Measurements from ENCODE around the gene C14orf180. TPM values are rescaled to one million over a fixed set of nuclear protein-coding genes. Genes with fewer than 3 reads are reported as not detected.

C14orf180 gene
- total RNA-seq, 1 experiment from 2014 or later = not detected

GRCh38 chr14:104574978-104575583, 4.5 kb upstream of the C14orf180 start (continued):
- TF ChIP-seq CBFB (CRISPR knock-in tag; IDR thresholded peaks at IDR 0.05; ENCODE audit: low read depth) (no peak), TP53 (CRISPR knock-in tag; IDR thresholded peaks at IDR 0.05) (no peak), ZNF138 (CRISPR knock-in tag; conservative IDR thresholded peaks at IDR 0.05) (no peak), MYBL2 (CRISPR knock-in tag; IDR thresholded peaks at IDR 0.05) (no peak)
- TF ChIP-seq, protein P1, sequence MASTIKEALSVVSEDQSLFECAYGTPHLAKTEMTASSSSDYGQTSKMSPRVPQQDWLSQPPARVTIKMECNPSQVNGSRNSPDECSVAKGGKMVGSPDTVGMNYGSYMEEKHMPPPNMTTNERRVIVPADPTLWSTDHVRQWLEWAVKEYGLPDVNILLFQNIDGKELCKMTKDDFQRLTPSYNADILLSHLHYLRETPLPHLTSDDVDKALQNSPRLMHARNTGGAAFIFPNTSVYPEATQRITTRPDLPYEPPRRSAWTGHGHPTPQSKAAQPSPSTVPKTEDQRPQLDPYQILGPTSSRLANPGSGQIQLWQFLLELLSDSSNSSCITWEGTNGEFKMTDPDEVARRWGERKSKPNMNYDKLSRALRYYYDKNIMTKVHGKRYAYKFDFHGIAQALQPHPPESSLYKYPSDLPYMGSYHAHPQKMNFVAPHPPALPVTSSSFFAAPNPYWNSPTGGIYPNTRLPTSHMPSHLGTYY (CRISPR knock-in tag; IDR thresholded peaks at IDR 0.05) = no peak

GRCh38 chr14:104576232-104576969, 3.2 kb upstream of the C14orf180 start:
- no peaks in the 10 kb centered on the region for H3K36me3 Mint-ChIP-seq
- H3K9me3 Mint-ChIP-seq = no peaks in the 10 kb centered on the region
- no peak overlapping the region for H3K4me3 Mint-ChIP-seq
- no peaks in the 10 kb centered on the region for H3K4me1 Mint-ChIP-seq
- CTCF ChIA-PET = interaction anchor here (0.8 to 2.3 kb wide), 4 partner anchors 12 to 425 kb away, joined by 3 to 20 read pairs (median 5); partner anchors contain the start of gene TMEM179
- H3K27me3 Mint-ChIP-seq (ENCODE audit: low read depth) = no peaks in the 10 kb centered on the region
- H3K27ac Mint-ChIP-seq = no peak overlapping the region
- DNase-seq (ENCODE audit: low spot score) (no peak), ATAC-seq (no peak)
- POLR2A ChIA-PET = no interaction called here
- TF ChIP-seq IRF1 (CRISPR knock-in tag; IDR thresholded peaks at IDR 0.05) (0 out of 2 replicates have a peak, but pooled peaks have one; percentile 25), ZNF671 (CRISPR knock-in tag; IDR thresholded peaks at IDR 0.05) (no peak)

DNA sequence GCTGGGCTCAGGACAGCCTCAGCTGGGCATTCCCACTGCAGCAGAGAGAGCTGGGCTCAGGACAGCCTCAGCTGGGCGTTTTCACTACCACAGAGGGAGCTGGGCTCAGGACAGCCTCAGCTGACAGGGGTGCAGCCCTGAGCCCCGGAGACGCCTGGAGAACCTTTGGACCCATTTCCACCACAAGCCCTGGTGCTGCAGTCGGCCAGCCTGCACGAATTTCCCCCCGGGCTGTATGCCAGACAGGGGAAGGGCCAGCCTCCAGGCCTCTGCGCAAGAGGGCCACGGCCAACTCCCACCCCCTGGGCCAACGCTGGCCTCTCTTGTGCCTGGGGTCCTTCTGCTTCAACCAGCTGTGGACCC, 2.6 kb upstream of the C14orf180 start:
- no peaks in the 10 kb centered on the region for H3K4me1 Mint-ChIP-seq
- no peak for DNase-seq (ENCODE audit: low spot score)
- no peaks in the 10 kb centered on the region for H3K27me3 Mint-ChIP-seq (ENCODE audit: low read depth)
- H3K4me3 Mint-ChIP-seq = no peak overlapping the region
- H3K27ac Mint-ChIP-seq = no peak overlapping the region
- ChIA-PET CTCF (interaction anchor here (0.8 to 2.3 kb wide), 4 partner anchors 13 to 425 kb away, joined by 3 to 20 read pairs (median 5); partner anchors contain the start of gene TMEM179), POLR2A (no interaction called here)
- H3K36me3 Mint-ChIP-seq = no peaks in the 10 kb centered on the region
- no peak for TF ChIP-seq JUN (CRISPR knock-in tag; IDR thresholded peaks at IDR 0.05)
- TF ChIP-seq IRF1 (CRISPR knock-in tag; IDR thresholded peaks at IDR 0.05) = peak; percentile 0; the same call in 1 of the 2 replicates
- H3K9me3 Mint-ChIP-seq = no peaks in the 10 kb centered on the region
- ATAC-seq = no peak

- no peak overlapping the region for H3K27ac Mint-ChIP-seq
- H3K4me3 Mint-ChIP-seq = no peak overlapping the region
- no peaks in the 10 kb centered on the region for H3K4me1 Mint-ChIP-seq
- no peak for DNase-seq (ENCODE audit: low spot score)
- no peaks in the 10 kb centered on the region for H3K36me3 Mint-ChIP-seq
- H3K27me3 Mint-ChIP-seq (ENCODE audit: low read depth) = no peaks in the 10 kb centered on the region
- ChIA-PET CTCF (interaction anchor here (0.9 to 2.3 kb wide), 3 partner anchors 13 to 235 kb away, joined by 3 to 20 read pairs (median 5); partner anchors contain the start of gene TMEM179), POLR2A (no interaction called here)
- H3K9me3 Mint-ChIP-seq = no peaks in the 10 kb centered on the region
- ATAC-seq = no peak
- no peak for TF ChIP-seq E2F1 (CRISPR knock-in tag; IDR thresholded peaks at IDR 0.05)
- no peak for TF ChIP-seq PREB (CRISPR knock-in tag; IDR thresholded peaks at IDR 0.05; ENCODE audit: borderline replicate concordance)
- no peak for TF ChIP-seq MLX (CRISPR knock-in tag; IDR thresholded peaks at IDR 0.05)
- TF ChIP-seq, protein P1 (CRISPR knock-in tag; IDR thresholded peaks at IDR 0.05) = no peak
- TF ChIP-seq SMAD3 (CRISPR knock-in tag; IDR thresholded peaks at IDR 0.05; ENCODE audit: borderline replicate concordance) = no peak
- TF ChIP-seq CREB1 (CRISPR knock-in tag; IDR thresholded peaks at IDR 0.05) = no peak
- no peak for TF ChIP-seq HMGA2 (CRISPR knock-in tag; IDR thresholded peaks at IDR 0.05)
- TF ChIP-seq ELF4 (CRISPR knock-in tag; IDR thresholded peaks at IDR 0.05; ENCODE audit: low read depth) = no peak
- no peak for TF ChIP-seq ESRRA (CRISPR knock-in tag; IDR thresholded peaks at IDR 0.05; ENCODE audit: borderline replicate concordance)
- TF ChIP-seq, protein P2, sequence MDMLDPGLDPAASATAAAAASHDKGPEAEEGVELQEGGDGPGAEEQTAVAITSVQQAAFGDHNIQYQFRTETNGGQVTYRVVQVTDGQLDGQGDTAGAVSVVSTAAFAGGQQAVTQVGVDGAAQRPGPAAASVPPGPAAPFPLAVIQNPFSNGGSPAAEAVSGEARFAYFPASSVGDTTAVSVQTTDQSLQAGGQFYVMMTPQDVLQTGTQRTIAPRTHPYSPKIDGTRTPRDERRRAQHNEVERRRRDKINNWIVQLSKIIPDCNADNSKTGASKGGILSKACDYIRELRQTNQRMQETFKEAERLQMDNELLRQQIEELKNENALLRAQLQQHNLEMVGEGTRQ (CRISPR knock-in tag; IDR thresholded peaks at IDR 0.05) = no peak
Observed at GRCh38 chr14:104577426-104577825, 2.1 kb upstream of the C14orf180 start.
